Middle frontal gyrus (tissue), 1 donor: ENCODE results near the gene BRAT1.
"Not testable (repeated sequence)": the region's sequence is repeated elsewhere in the genome, so short reads cannot be mapped to it uniquely, and the experiment has no call there.

Experiments
- DNase-seq: peaks from one replicate; pipeline ENCODE4 v3.0.0-alpha.2; 2015; ENCODE audit warnings: low spot score; ENCODE audit errors: extremely low spot score

The BRAT1 gene

GRCh38 chr7:2564970-2565540 is 9.7 kb upstream of the BRAT1 start:
- DNase-seq: no peak

- DNase-seq: not testable (repeated sequence)
These were observed 8.6 kb upstream of the BRAT1 start for GRCh38 chr7:2563955-2564354.

- no peak for DNase-seq
These were observed 4.1 kb upstream of the BRAT1 start for GRCh38 chr7:2559283-2559950.

GRCh38 chr7:2558629-2559282 is 3.4 kb upstream of the BRAT1 start, which contains the start of gene IQCE:
Gene IQCE (plus strand): TSS chr7:2558979. CDS start chr7:2559182, 203 bp downstream.
- DNase-seq: peak; percentile 68

GRCh38 chr7:2554661-2555111 is 638 bp downstream of the BRAT1 start:
- DNase-seq: no peak

GRCh38 chr7:2553831-2554581 is 1.3 kb downstream of the BRAT1 start:
- DNase-seq: no peak

- DNase-seq: no peak
These were observed 2.2 kb downstream of the BRAT1 start for GRCh38 chr7:2553108-2553507.

GRCh38 chr7:2551418-2551817 is 3.9 kb downstream of the BRAT1 start:
- DNase-seq: no peak

GRCh38 chr7:2546776-2547586 is 8.3 kb downstream of the BRAT1 start:
- DNase-seq: no peak

GRCh38 chr7:2545746-2546425 is 9.4 kb downstream of the BRAT1 start:
- no peak for DNase-seq

- DNase-seq: no peak
These were observed 10.7 kb downstream of the BRAT1 start for GRCh38 chr7:2544541-2545188.

- DNase-seq: no peak
These were observed 12.1 kb downstream of the BRAT1 start for GRCh38 chr7:2542916-2543871.

GRCh38 chr7:2542011-2542915 is 13.1 kb downstream of the BRAT1 start:
- no peak for DNase-seq

GRCh38 chr7:2541291-2542010 is 13.9 kb downstream of the BRAT1 start:
- no peak for DNase-seq

- DNase-seq: no peak
These were observed 14.7 kb downstream of the BRAT1 start for GRCh38 chr7:2540641-2541051.

- DNase-seq: no peak
These were observed 15.2 kb downstream of the BRAT1 start for GRCh38 chr7:2540133-2540532.
